Stromal cell of bone marrow (primary cell): ENCODE results near the gene XXYLT1.

Source experiments
- DNase-seq: peaks from one replicate; pipeline ENCODE4 v3.0.0-alpha.2; 2012; ENCODE audit warnings: low read depth

Gene XXYLT1

GRCh38 chr3:195077611-195078540 is 193.1 kb downstream of the XXYLT1 start:
- DNase-seq, result no peak

- DNase-seq, result no peak
Measured at GRCh38 chr3:195076981-195077610, 193.9 kb downstream of the XXYLT1 start.

GRCh38 chr3:195075941-195076875 is 194.8 kb downstream of the XXYLT1 start:
- DNase-seq, result no peak

- DNase-seq, result no peak
Measured at GRCh38 chr3:195075199-195075940, 195.6 kb downstream of the XXYLT1 start.

- DNase-seq, result no peak
Measured at GRCh38 chr3:195073866-195074860, 196.8 kb downstream of the XXYLT1 start.

GRCh38 chr3:195072916-195073564 is 197.9 kb downstream of the XXYLT1 start:
- no peak for DNase-seq

- DNase-seq, result no peak
Measured at GRCh38 chr3:195071916-195072820, 198.8 kb downstream of the XXYLT1 start.

GRCh38 chr3:195071011-195071728 is 199.8 kb downstream of the XXYLT1 start:
- DNase-seq, result no peak

GRCh38 chr3:195070336-195070735 is 200.6 kb downstream of the XXYLT1 start:
- DNase-seq, result no peak

GRCh38 chr3:195069501-195070251 is 201.3 kb downstream of the XXYLT1 start:
- no peak for DNase-seq

- DNase-seq, result peak; percentile 4
Measured at GRCh38 chr3:195068084-195069080, 202.6 kb downstream of the XXYLT1 start.

- no peak for DNase-seq
Measured at GRCh38 chr3:195066441-195066841, 204.5 kb downstream of the XXYLT1 start.

GRCh38 chr3:195065864-195066185 is 205.1 kb downstream of the XXYLT1 start:
- DNase-seq, result no peak

GRCh38 chr3:195065142-195065863 is 205.7 kb downstream of the XXYLT1 start:
- DNase-seq, result no peak

GRCh38 chr3:195064300-195064931 is 206.5 kb downstream of the XXYLT1 start:
- DNase-seq, result no peak
